Measurements from ENCODE around the gene SSMEM1. TPM values are rescaled to one million over a fixed set of nuclear protein-coding genes. Genes with fewer than 3 reads are reported as not detected.

Gene SSMEM1
- total and polyA plus RNA-seq, 2 of the 4 experiments (the other 2 are of a cell fraction) = 0.07 TPM; not detected in 1

DNA sequence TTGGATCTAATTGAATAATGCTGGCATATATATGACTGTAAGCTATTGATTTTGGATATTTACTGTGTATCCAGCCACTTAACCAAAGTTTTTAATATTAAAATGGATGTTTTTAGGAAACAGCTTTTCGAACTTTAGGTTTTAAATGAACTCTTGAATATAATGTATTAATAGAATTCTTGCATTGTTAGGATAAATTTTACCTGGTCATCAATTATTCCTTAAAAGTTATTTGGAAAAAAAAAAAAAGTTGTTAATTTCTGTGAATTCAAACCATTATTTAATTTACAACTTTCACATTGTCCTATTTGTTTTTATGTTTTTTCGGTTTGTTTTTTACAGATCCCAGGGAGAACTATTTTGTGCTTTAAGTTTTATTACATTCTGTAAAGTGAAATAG, 12.3 kb upstream of the SSMEM1 start:
- no peak overlapping the region for H2BK120ac ChIP-seq (ENCODE audit: low read depth, low read length)
- peaks cover 17% of the 10 kb centered on the region for H3K36me3 ChIP-seq (ENCODE audit: control insufficient read depth, insufficient read depth, low read length)
- H4K5ac ChIP-seq (ENCODE audit: low read depth, low read length) = no peak overlapping the region
- BruUV-seq (replicated peaks) = no TSS peak
- H2BK15ac ChIP-seq (ENCODE audit: low read depth, low read length) = no peak overlapping the region
- no peaks in the 10 kb centered on the region for H3K9me3 ChIP-seq (ENCODE audit: control insufficient read depth, insufficient read depth, low read length)
- H3K23ac ChIP-seq (ENCODE audit: low read depth, low read length) = no peak overlapping the region
- intact Hi-C loops (cut with micrococcal nuclease) (no loop called here), in situ Hi-C loops (cut with MboI; ENCODE audit: low sequenced_read_pairs) (no loop called here), dilution Hi-C loops (cut with HindIII; ENCODE audit: low sequenced_read_pairs, unreplicated experiment) (no loop called here)
- H4K8ac ChIP-seq (ENCODE audit: low read depth in 2 of 2, low read length in 2 of 2) = no peak overlapping the region
- ATAC-seq (ENCODE audit: low read depth) (no peak), DNase-seq (no peak)
- H3K4me3 ChIP-seq (ENCODE audit: insufficient read depth, low read depth, low read length) = no peak overlapping the region
- H3K9me1 ChIP-seq (ENCODE audit: insufficient read depth, low read length) = no peaks in the 10 kb centered on the region
- ChIA-PET CTCF (no interaction called here), POLR2A (ENCODE audit: unreplicated experiment) (no interaction called here)
- H3K4ac ChIP-seq (ENCODE audit: low read depth, low read length) = no peak overlapping the region
- no peaks in the 10 kb centered on the region for H4K20me1 ChIP-seq (ENCODE audit: insufficient read depth, low read length)
- no peaks in the 10 kb centered on the region for H3K27me3 ChIP-seq (ENCODE audit: control insufficient read depth, insufficient read depth, low read length)
- no peak overlapping the region for H3K9ac ChIP-seq (ENCODE audit: low read depth, low read length)
- H3K14ac ChIP-seq (replicated peaks; ENCODE audit: low read depth, low read length) = no peak overlapping the region
- no peak overlapping the region for H3K56ac ChIP-seq (ENCODE audit: extremely low read depth, insufficient read depth, low read length)
- H2BK5ac ChIP-seq (ENCODE audit: low read depth, low read length, poor library complexity, severe bottlenecking) = no peak overlapping the region
- no peak overlapping the region for H2BK20ac ChIP-seq (ENCODE audit: low read depth, low read length)
- H3K4me2 ChIP-seq (ENCODE audit: low read depth, low read length) = no peak overlapping the region
- peaks cover 0 to 4% of the 10 kb centered on the region in 2 experiments; a peak in 3 of 4 replicates for H3K79me1 ChIP-seq (ENCODE audit: low read depth in 1 of 2, low read length in 2 of 2)
- no peak overlapping the region for H3K27ac ChIP-seq (ENCODE audit: insufficient read depth, low read length)
- no peaks in the 10 kb centered on the region for H3K4me1 ChIP-seq (ENCODE audit: control insufficient read depth, insufficient read depth, low read length)
- no peak overlapping the region for H2AFZ ChIP-seq (replicated peaks; ENCODE audit: low read length, poor library complexity)
- H4K91ac ChIP-seq (ENCODE audit: insufficient read depth, low read depth, low read length) = no peak overlapping the region
- no peak overlapping the region for H2AK9ac ChIP-seq (replicated peaks; ENCODE audit: low read depth, low read length, poor library complexity)
- TF ChIP-seq MAZ (IDR thresholded peaks at IDR 0.05; ENCODE audit: borderline replicate concordance, low read depth, low read length) (no peak), MAFK (IDR thresholded peaks at IDR 0.05; ENCODE audit: low read depth, low read length) (peak; percentile 19; the same call in 1 of the 2 replicates), RAD21 (IDR thresholded peaks at IDR 0.05; ENCODE audit: low read length) (no peak)
- H3K18ac ChIP-seq (ENCODE audit: low read depth, low read length) = no peak overlapping the region
- no CpG with 5 or more reads among the region's 2 CpGs for WGBS, 2 experiments (ENCODE audit: extremely low coverage in 2 of 2, insufficient read length in 1 of 2)
- H2AK5ac ChIP-seq (ENCODE audit: low read depth, low read length) = no peak overlapping the region

Data from IMR-90 (cell line).